Neural cell (in vitro differentiated cells): ENCODE measurements around the gene MMS19.

Source experiments
- CTCF ChIP-seq: fragments of 450-650 bp; IDR thresholded peaks from 2 replicates; pipeline ENCODE4 v1.5.1; 2014; ENCODE audit warnings: antibody characterized with exemption, mild to moderate bottlenecking, moderate library complexity; ENCODE audit not compliant: poor library complexity, severe bottlenecking
- EP300 ChIP-seq: fragments of 450-650 bp; conservative IDR thresholded peaks from 2 replicates; pipeline ENCODE4 v1.6.1; 2014; ENCODE audit warnings: antibody characterized with exemption, mild to moderate bottlenecking, moderate library complexity; ENCODE audit not compliant: poor library complexity, severe bottlenecking
- EZH2 ChIP-seq: fragments of 200-600, 300-800 bp; shearing (Covaris generic), sonication (generic); IDR thresholded peaks from 2 replicates; pipeline ENCODE4 v1.6.1; 2014; ENCODE audit warnings: antibody characterized with exemption, low read length, borderline replicate concordance, mild to moderate bottlenecking; ENCODE audit not compliant: insufficient read depth, poor library complexity, severe bottlenecking
- POLR2AphosphoS5 ChIP-seq: IDR thresholded peaks from 2 replicates; pipeline ENCODE4 v1.6.1; 2012
- RAD21 ChIP-seq: fragments of 450-650 bp; conservative IDR thresholded peaks from 2 replicates; pipeline ENCODE4 v1.6.1; 2014; ENCODE audit warnings: antibody characterized with exemption, mild to moderate bottlenecking, moderate library complexity
- REST ChIP-seq: IDR thresholded peaks from 2 replicates; pipeline ENCODE4 v1.6.1; 2012; ENCODE audit warnings: borderline replicate concordance
- SMC3 ChIP-seq: fragments of 450-650 bp; conservative IDR thresholded peaks from 2 replicates; pipeline ENCODE4 v1.6.1; 2014; ENCODE audit warnings: antibody characterized with exemption, mild to moderate bottlenecking, moderate library complexity; ENCODE audit not compliant: poor library complexity
- TAF1 ChIP-seq: IDR thresholded peaks from 2 replicates; pipeline ENCODE4 v1.6.1; 2012; ENCODE audit warnings: low read depth

GRCh38 chr10:97442277-97442676 lies 55.9 kb downstream of the MMS19 start:
- TF ChIP-seq TAF1 (no peak), CTCF (no peak), REST (no peak), POLR2AphosphoS5 (no peak), RAD21 (no peak), EZH2 (no peak), EP300 (no peak), SMC3 (no peak)
